ENCODE measurements around the gene CCDC47.

The CCDC47 gene, protein sequence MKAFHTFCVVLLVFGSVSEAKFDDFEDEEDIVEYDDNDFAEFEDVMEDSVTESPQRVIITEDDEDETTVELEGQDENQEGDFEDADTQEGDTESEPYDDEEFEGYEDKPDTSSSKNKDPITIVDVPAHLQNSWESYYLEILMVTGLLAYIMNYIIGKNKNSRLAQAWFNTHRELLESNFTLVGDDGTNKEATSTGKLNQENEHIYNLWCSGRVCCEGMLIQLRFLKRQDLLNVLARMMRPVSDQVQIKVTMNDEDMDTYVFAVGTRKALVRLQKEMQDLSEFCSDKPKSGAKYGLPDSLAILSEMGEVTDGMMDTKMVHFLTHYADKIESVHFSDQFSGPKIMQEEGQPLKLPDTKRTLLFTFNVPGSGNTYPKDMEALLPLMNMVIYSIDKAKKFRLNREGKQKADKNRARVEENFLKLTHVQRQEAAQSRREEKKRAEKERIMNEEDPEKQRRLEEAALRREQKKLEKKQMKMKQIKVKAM

DNA sequence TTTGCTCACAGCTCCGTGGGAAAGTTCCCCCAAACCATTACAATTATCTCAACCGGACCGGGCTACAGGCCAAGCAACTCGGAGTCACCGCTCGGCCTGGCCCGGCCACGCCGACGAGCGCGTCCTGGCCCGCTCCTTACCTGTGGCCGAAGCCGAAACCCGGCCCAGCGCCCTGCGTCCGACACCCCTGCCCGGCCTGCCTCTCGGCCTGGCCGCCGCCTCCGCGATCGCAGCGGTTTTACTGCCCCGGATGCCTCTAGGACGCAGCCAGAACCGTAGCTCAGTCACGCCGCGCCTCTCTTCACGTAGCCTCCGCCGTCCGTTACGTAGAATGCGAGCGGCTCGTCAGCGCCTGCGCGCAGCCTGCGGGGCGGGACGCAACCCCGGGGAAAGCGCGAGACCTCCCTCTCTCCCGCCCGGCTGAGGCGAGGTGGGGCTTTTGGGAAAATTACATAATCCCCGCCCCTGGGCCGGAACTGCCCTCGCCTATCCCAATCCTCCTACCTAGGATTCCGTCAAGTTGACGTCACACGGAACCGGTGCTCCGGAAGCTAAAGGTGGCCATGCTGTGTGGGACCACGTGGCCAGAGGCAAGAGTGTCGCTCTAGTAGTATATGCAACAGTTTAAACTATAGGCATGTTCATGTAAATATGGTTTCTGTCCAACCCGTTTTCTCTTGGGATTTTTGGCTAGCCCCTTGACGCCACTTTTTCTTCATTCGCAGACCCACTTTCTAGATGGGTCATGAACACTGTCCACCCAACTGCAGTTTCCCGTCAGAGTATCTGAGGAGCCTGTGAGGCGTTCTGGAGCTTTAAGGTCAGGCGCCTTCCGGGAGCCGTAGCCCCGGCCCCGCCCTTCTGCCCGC is at the start of gene CCDC47:
Gene CCDC47, minus strand, starts transcription at position 326 of the 869 bp plus-strand sequence. CDS start 7,422 bp downstream, outside the sequence.
- Histone ChIP-seq H3K27me3 (ENCODE audit: control insufficient read depth in 1 of 2, insufficient read depth in 2 of 2, low read length in 2 of 2) (no peaks in the 10 kb centered on the region), H3K36me3 (ENCODE audit: insufficient read depth, low read length) (peaks cover 5% of the 10 kb centered on the region), H3K9me3 (ENCODE audit: low read length) (no peaks in the 10 kb centered on the region), H3K4me1 (ENCODE audit: insufficient read depth, low read length) (peaks cover 35% of the 10 kb centered on the region), H3K4me3 (ENCODE audit: low read depth in 1 of 2, low read length in 2 of 2) (peak within 1 kb of the TSS; percentile 81 to 82), H3K27ac (ENCODE audit: low read depth, low read length) (peak within 1 kb of the TSS; percentile 93), H3K9ac (ENCODE audit: low read length) (peak within 1 kb of the TSS; percentile 98)

GRCh38 chr17:63822537-63822936 is 49.1 kb upstream of the CCDC47 start:
- Histone ChIP-seq H3K27ac (ENCODE audit: low read depth, low read length) (no peak overlapping the region), H3K4me1 (ENCODE audit: insufficient read depth, low read length) (peaks cover 12% of the 10 kb centered on the region)

GRCh38 chr17:63821804-63822203 is 48.4 kb upstream of the CCDC47 start:
- no peak overlapping the region for H3K27ac ChIP-seq (ENCODE audit: low read depth, low read length)
- H3K9me3 ChIP-seq (ENCODE audit: low read length): no peaks in the 10 kb centered on the region
- no peak overlapping the region for H3K4me3 ChIP-seq (ENCODE audit: low read depth in 1 of 2, low read length in 2 of 2)
- H3K36me3 ChIP-seq (ENCODE audit: insufficient read depth, low read length): peaks cover 88% of the 10 kb centered on the region
- no peak overlapping the region for H3K9ac ChIP-seq (ENCODE audit: low read length)
- no peaks in the 10 kb centered on the region for H3K27me3 ChIP-seq (ENCODE audit: control insufficient read depth in 1 of 2, insufficient read depth in 2 of 2, low read length in 2 of 2)
- H3K4me1 ChIP-seq (ENCODE audit: insufficient read depth, low read length): peaks cover 12% of the 10 kb centered on the region

More at GRCh38 chr17:63822537-63822936, 49.1 kb upstream of the CCDC47 start:
- Histone ChIP-seq H3K4me3 (ENCODE audit: low read depth in 1 of 2, low read length in 2 of 2) (no peak overlapping the region), H3K36me3 (ENCODE audit: insufficient read depth, low read length) (peaks cover 80% of the 10 kb centered on the region), H3K27me3 (ENCODE audit: control insufficient read depth in 1 of 2, insufficient read depth in 2 of 2, low read length in 2 of 2) (no peaks in the 10 kb centered on the region), H3K9me3 (ENCODE audit: low read length) (no peaks in the 10 kb centered on the region), H3K9ac (ENCODE audit: low read length) (no peak overlapping the region)

DNA sequence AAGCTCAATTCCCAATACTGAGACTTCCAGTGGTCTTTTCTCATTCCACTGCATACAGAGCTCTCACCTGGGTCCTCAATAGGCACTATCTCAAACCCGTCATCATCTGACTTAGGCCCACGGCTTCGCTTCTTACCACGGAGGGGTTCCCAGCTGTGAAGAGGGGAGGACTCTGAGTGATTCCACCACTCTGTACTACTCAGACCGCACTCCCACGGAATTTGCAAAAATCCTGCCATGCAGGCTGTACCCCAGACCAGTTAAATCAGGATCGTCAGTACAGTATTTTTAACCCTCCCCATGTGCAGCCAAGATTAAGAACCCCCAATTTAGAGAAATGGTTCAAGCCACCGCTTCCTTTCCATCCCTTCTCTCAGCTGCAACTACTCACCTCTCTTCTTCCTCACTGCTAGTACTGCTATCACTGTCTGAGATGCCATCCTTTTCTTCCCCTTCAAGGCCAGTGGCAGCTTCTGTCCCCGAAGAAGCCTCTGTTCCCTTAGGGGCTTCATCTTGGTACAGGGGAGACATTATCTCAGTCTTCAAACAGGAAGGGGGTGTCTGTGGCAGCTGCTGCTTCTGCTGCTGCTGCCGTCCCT is 47.7 kb upstream of the CCDC47 start:
- Histone ChIP-seq H3K36me3 (ENCODE audit: insufficient read depth, low read length) (peaks cover 95% of the 10 kb centered on the region), H3K27ac (ENCODE audit: low read depth, low read length) (no peak overlapping the region), H3K9me3 (ENCODE audit: low read length) (no peaks in the 10 kb centered on the region), H3K9ac (ENCODE audit: low read length) (no peak overlapping the region), H3K4me3 (ENCODE audit: low read depth in 1 of 2, low read length in 2 of 2) (no peak overlapping the region), H3K4me1 (ENCODE audit: insufficient read depth, low read length) (peaks cover 8% of the 10 kb centered on the region), H3K27me3 (ENCODE audit: control insufficient read depth in 1 of 2, insufficient read depth in 2 of 2, low read length in 2 of 2) (no peaks in the 10 kb centered on the region)

DNA sequence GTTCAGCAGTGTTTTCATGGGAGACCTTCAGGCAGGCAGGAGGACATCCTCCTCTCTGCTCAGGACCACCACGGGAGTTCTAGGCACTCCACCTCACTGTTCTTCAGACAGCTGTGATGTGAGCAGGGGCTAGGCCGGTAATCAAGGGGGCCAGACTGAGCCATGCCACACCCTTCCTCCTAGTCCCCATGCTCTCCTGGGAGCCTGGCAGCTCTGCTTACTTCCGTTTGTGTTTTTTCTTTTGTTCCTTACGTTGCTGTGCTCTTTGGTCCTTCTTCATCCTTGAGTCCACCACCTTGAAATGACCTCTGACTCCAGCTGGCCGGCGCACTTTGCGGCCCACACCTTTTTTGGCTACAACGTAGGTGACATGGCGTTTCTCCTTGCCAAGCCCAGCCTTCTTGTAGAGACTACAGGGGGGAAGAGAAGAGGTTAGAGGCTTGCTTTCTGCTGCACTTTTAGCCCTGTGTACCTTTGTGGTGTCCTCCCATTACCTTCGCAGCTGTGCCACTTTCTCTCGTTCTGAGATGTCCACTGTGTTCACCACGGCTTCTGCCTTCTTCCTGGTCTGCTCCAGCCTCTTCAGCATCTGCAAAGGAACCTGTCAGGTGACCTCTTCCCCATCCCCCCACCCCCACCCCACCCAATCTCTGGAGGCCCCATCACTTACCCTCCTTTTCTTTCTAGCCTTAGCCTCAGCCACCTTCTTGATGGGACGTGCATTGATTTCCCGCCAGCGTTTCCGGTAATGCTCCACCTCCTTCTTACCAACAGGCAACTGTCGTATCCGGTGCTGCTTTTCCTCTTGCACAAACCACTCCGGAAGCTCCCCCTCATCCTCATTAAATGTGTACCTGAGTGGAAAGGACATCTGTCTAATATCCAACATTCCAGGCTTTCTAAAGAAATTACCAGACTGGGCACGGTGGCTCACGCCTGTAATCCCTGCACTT is 46.5 kb upstream of the CCDC47 start:
- no peak overlapping the region for H3K9ac ChIP-seq (ENCODE audit: low read length)
- no peak overlapping the region for H3K27ac ChIP-seq (ENCODE audit: low read depth, low read length)
- H3K4me1 ChIP-seq (ENCODE audit: insufficient read depth, low read length): no peaks in the 10 kb centered on the region
- H3K9me3 ChIP-seq (ENCODE audit: low read length): no peaks in the 10 kb centered on the region
- no peak overlapping the region for H3K4me3 ChIP-seq (ENCODE audit: low read depth in 1 of 2, low read length in 2 of 2)
- peaks cover 96% of the 10 kb centered on the region for H3K36me3 ChIP-seq (ENCODE audit: insufficient read depth, low read length)
- H3K27me3 ChIP-seq (ENCODE audit: control insufficient read depth in 1 of 2, insufficient read depth in 2 of 2, low read length in 2 of 2): no peaks in the 10 kb centered on the region

DNA sequence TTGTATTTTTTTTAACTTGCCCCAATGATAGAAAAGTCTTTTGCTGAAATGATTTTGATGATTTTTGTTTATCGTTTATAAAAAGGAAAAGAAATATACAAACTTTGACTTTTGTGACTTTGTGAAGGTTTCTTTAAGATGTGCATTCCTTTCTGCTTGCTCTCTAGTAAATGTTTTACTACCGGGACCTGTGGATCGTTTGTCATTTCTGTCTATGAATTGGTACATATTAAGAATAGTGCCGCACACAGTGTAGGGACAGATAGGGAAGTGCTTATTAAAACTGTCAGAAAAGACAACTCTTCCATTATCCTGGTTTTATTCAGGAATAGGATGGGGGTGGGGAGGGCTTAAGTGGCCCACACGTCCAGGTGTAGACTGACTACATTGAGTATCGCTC is 45.7 kb upstream of the CCDC47 start:
- H3K4me3 ChIP-seq (ENCODE audit: low read depth in 1 of 2, low read length in 2 of 2): no peak overlapping the region
- H3K9ac ChIP-seq (ENCODE audit: low read length): no peak overlapping the region
- no peaks in the 10 kb centered on the region for H3K4me1 ChIP-seq (ENCODE audit: insufficient read depth, low read length)
- H3K36me3 ChIP-seq (ENCODE audit: insufficient read depth, low read length): peaks cover 96% of the 10 kb centered on the region
- H3K27me3 ChIP-seq (ENCODE audit: control insufficient read depth in 1 of 2, insufficient read depth in 2 of 2, low read length in 2 of 2): no peaks in the 10 kb centered on the region
- no peak overlapping the region for H3K27ac ChIP-seq (ENCODE audit: low read depth, low read length)
- no peaks in the 10 kb centered on the region for H3K9me3 ChIP-seq (ENCODE audit: low read length)

GRCh38 chr17:63817736-63818385 is 44.5 kb upstream of the CCDC47 start:
- H3K27me3 ChIP-seq (ENCODE audit: control insufficient read depth in 1 of 2, insufficient read depth in 2 of 2, low read length in 2 of 2): no peaks in the 10 kb centered on the region
- no peak overlapping the region for H3K4me3 ChIP-seq (ENCODE audit: low read depth in 1 of 2, low read length in 2 of 2)
- peaks cover 96% of the 10 kb centered on the region for H3K36me3 ChIP-seq (ENCODE audit: insufficient read depth, low read length)
- no peaks in the 10 kb centered on the region for H3K4me1 ChIP-seq (ENCODE audit: insufficient read depth, low read length)
- no peak overlapping the region for H3K27ac ChIP-seq (ENCODE audit: low read depth, low read length)
- H3K9me3 ChIP-seq (ENCODE audit: low read length): no peaks in the 10 kb centered on the region
- H3K9ac ChIP-seq (ENCODE audit: low read length): no peak overlapping the region

DNA sequence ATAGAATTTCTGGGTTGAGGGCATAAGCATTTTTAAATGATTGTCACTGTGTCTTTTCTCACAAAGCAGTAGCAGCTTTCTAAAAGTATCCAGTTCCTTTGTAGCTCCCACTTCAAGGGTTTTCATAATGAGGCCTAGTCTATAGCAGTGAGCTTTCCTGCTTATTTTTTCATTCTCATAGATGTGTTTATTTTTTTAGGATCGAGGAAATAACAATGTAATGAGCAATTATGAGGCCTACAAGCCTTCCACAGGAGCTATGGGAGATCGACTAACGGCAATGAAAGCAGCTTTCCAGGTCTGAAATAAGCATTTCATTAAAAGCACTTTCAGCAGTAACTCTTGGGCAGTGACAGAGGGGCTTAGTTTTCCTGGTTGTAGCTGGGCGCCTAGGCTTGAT is 43.3 kb upstream of the CCDC47 start:
- Histone ChIP-seq H3K27me3 (ENCODE audit: control insufficient read depth in 1 of 2, insufficient read depth in 2 of 2, low read length in 2 of 2) (no peaks in the 10 kb centered on the region), H3K9me3 (ENCODE audit: low read length) (no peaks in the 10 kb centered on the region), H3K36me3 (ENCODE audit: insufficient read depth, low read length) (peaks cover 96% of the 10 kb centered on the region), H3K4me3 (ENCODE audit: low read depth in 1 of 2, low read length in 2 of 2) (no peak overlapping the region), H3K27ac (ENCODE audit: low read depth, low read length) (no peak overlapping the region), H3K9ac (ENCODE audit: low read length) (no peak overlapping the region), H3K4me1 (ENCODE audit: insufficient read depth, low read length) (no peaks in the 10 kb centered on the region)

GRCh38 chr17:63816123-63816522 is 42.7 kb upstream of the CCDC47 start:
- Histone ChIP-seq H3K9ac (ENCODE audit: low read length) (no peak overlapping the region), H3K9me3 (ENCODE audit: low read length) (no peaks in the 10 kb centered on the region), H3K4me1 (ENCODE audit: insufficient read depth, low read length) (no peaks in the 10 kb centered on the region), H3K27me3 (ENCODE audit: control insufficient read depth in 1 of 2, insufficient read depth in 2 of 2, low read length in 2 of 2) (no peaks in the 10 kb centered on the region), H3K27ac (ENCODE audit: low read depth, low read length) (no peak overlapping the region), H3K4me3 (ENCODE audit: low read depth in 1 of 2, low read length in 2 of 2) (no peak overlapping the region), H3K36me3 (ENCODE audit: insufficient read depth, low read length) (peaks cover 96% of the 10 kb centered on the region)

GRCh38 chr17:63809970-63810369 is 36.6 kb upstream of the CCDC47 start:
- H3K4me3 ChIP-seq (ENCODE audit: low read depth in 1 of 2, low read length in 2 of 2): no peak overlapping the region
- no peaks in the 10 kb centered on the region for H3K9me3 ChIP-seq (ENCODE audit: low read length)
- no peak overlapping the region for H3K9ac ChIP-seq (ENCODE audit: low read length)
- no peaks in the 10 kb centered on the region for H3K27me3 ChIP-seq (ENCODE audit: control insufficient read depth in 1 of 2, insufficient read depth in 2 of 2, low read length in 2 of 2)
- H3K27ac ChIP-seq (ENCODE audit: low read depth, low read length): no peak overlapping the region
- no peaks in the 10 kb centered on the region for H3K4me1 ChIP-seq (ENCODE audit: insufficient read depth, low read length)
- H3K36me3 ChIP-seq (ENCODE audit: insufficient read depth, low read length): peaks cover 99% of the 10 kb centered on the region
